Amygdala (tissue), 56 donors: ENCODE data around the gene ZNF143.

Experiments used
- DNase-seq, 56 donors: peaks; one replicate each; lab custom pipeline; 2025; lab: John Stamatoyannopoulos, UW

Gene ZNF143

GRCh38 chr11:9573052-9573774, 112.4 kb downstream of the ZNF143 start, which contains the start of gene WEE1:
WEE1 (plus strand) TSS chr11:9573670; CDS start chr11:9573934, 264 bp downstream.
- peak; percentile 38 to 94 (median 86) for DNase-seq

DNA sequence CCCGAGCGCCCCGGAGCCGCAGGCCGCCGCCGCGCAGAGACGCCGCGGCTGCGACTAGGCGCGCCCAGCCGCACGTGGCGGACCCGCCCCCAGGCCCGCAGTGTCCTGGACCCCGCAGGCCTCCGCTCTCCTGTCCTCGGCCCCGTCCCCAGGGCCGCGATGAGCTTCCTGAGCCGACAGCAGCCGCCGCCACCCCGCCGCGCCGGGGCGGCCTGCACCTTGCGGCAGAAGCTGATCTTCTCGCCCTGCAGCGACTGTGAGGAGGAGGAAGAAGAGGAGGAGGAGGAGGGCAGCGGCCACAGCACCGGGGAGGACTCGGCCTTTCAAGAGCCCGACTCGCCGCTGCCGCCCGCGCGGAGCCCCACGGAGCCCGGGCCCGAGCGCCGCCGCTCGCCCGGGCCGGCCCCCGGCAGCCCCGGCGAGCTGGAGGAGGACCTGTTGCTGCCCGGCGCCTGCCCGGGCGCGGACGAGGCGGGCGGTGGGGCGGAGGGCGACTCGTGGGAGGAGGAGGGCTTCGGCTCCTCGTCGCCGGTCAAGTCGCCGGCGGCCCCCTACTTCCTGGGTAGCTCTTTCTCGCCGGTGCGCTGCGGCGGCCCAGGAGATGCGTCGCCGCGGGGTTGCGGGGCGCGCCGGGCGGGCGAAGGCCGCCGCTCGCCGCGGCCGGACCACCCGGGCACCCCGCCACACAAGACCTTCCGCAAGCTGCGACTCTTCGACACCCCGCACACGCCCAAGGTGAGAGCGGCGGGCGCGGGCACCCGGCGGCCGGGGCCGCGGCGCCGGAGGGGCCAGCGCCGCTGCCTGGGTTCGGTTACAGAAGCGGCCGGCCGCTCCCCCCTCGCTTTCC, 113.2 kb downstream of the ZNF143 start:
- DNase-seq, result peak in 1 of 56 donors; percentile 18

GRCh38 chr11:9574622-9575259, 113.9 kb downstream of the ZNF143 start:
- peak in 3 of 56 donors; percentile 4 to 19 (median 5) for DNase-seq

GRCh38 chr11:9575260-9576240, 114.7 kb downstream of the ZNF143 start:
- no peak for DNase-seq

DNA sequence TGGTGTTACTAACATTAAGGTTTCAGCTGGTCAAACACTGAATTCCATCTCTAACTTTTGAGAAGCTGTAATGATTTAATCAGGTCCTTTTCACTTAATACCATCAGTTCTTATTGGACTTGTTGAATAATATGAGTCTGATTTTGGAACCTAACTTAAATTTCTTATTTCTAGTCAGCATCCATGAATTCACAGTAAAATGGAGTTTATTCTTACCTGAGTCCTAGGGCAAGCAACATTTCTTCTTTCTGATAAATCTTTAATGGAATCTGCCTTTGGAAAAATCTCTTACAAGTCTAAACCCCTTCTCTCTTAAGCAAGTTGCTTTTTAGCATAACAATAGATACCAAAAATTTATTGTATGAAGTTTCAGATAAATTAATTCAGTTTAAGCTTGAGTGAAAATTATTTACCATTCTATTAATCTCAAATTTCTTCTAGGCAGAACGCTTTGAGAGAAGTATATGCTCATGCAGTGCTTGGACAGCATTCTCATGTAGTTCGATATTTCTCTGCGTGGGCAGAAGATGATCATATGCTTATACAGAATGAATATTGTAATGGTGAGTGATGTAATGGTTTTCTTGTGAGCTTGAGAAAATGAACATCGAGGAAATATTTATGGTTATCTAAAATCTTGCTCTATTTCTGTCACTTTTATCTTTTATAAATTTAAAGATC, 116.0 kb downstream of the ZNF143 start:
- DNase-seq, result no peak

GRCh38 chr11:9577556-9577955, 116.7 kb downstream of the ZNF143 start:
- DNase-seq, result no peak
